ENCODE results near the gene B3GNT2.

- no peak for TF ChIP-seq POLR2A (IDR thresholded peaks at IDR 0.05)
- TF ChIP-seq CTCF (IDR thresholded peaks at IDR 0.05): no peak
These were observed 38.9 kb upstream of the B3GNT2 start for GRCh38 chr2:62156861-62157496.
